HepG2 (cell line): ENCODE measurements around the gene ITGAE. TPM values are rescaled to one million over a fixed set of nuclear protein-coding genes. Genes with fewer than 3 reads are reported as not detected.

Experiments used
- ATAC-seq: fragments of 200-7000 bp; cut with Tn5 transposase; 3 replicates; pipeline ENCODE4 v1.9.1; 2020; ENCODE audit warnings: mild to moderate bottlenecking, moderate library complexity
- BruUV-seq: library from RNA; stranded (reverse); fragments of 400-500 nt; replicated peaks from 2 replicates; lab custom pipeline; 2021; lab: Mats Ljungman, UMichigan
- CTCF ChIA-PET: fragments of 300-600 bp; formaldehyde crosslinking; extraction: SDS; loops from one replicate; lab custom pipeline; 2021; ENCODE audit warnings: low total read pairs, inconsistent platforms, low intra/inter-chr PET ratio; lab: Yijun Ruan, JAX
- POLR2A ChIA-PET: fragments of 350-600 bp; sonication (Branson Sonifier 250); formaldehyde crosslinking; loops from one replicate; lab custom pipeline; 2020; ENCODE audit warnings: antibody characterized with exemption, inconsistent platforms; lab: Yijun Ruan, JAX
- DNase-seq: peaks from one replicate; pipeline ENCODE4 v3.0.0-alpha.2; 2015; ENCODE audit warnings: low spot score
- FAIRE-seq: peaks from 3 replicates; lab custom pipeline; 2011; peaks lifted over from hg19 to GRCh38; lab: Jason Lieb, UNC
- H2AFZ ChIP-seq: one replicate; pipeline ENCODE4 v1.6.1; 2011; ENCODE audit warnings: low read length, inconsistent platforms
- H3K27ac ChIP-seq: fragments of 300-600 bp; 3 replicates; pipeline ENCODE4 v1.8.0; 2011; ENCODE audit warnings: mixed run types, mild to moderate bottlenecking, mixed read lengths, low read length, inconsistent platforms; ENCODE audit not compliant: insufficient read depth; ENCODE audit errors: extremely low read length
- H3K27me3 ChIP-seq, 2 experiments: fragments of 200-600 bp in 1 of 2; 2 replicates in 1 of 2; 3 replicates in 1 of 2; pipeline versions ENCODE4 v1.6.0 to v1.8.0; 2011; ENCODE audit warnings: low read length in 2 of 2, mild to moderate bottlenecking in 2 of 2, moderate library complexity in 2 of 2, inconsistent platforms in 1 of 2; ENCODE audit not compliant: insufficient read depth in 2 of 2, control insufficient read depth in 1 of 2
- H3K36me3 ChIP-seq, 2 experiments: fragments of 200-600 bp in 1 of 2; replicated peaks in 1 of 2; 2 replicates in 1 of 2; 3 replicates in 1 of 2; pipeline versions ENCODE4 v1.5.1 to v1.8.0; 2011; ENCODE audit warnings: low read length in 2 of 2, inconsistent platforms in 1 of 2; ENCODE audit not compliant: insufficient read depth in 2 of 2, control insufficient read depth in 1 of 2
- H3K4me1 ChIP-seq: 2 replicates; pipeline ENCODE4 v1.5.1; 2012; ENCODE audit warnings: low read length, inconsistent platforms; ENCODE audit not compliant: insufficient read depth
- H3K4me2 ChIP-seq: 2 replicates; pipeline ENCODE4 v1.6.0; 2011; ENCODE audit warnings: low read depth, low read length, inconsistent platforms
- H3K4me3 ChIP-seq, 3 experiments: fragments of 200-600 bp in 1 of 3; sonication (generic), shearing (Covaris generic) in 1 of 3; replicated peaks in 1 of 3; 2 replicates each; pipeline ENCODE4 v1.5.1; 2011 to 2016; ENCODE audit warnings: low read length in 3 of 3, inconsistent platforms in 2 of 3, low read depth in 2 of 3, mild to moderate bottlenecking in 2 of 3, control low read depth in 1 of 3, mixed read lengths in 1 of 3; ENCODE audit not compliant: insufficient read depth in 1 of 3
- H3K79me2 ChIP-seq: one replicate; pipeline ENCODE4 v1.6.1; 2011; ENCODE audit warnings: low read length, inconsistent platforms; ENCODE audit not compliant: insufficient read depth
- H3K9ac ChIP-seq: 2 replicates; pipeline ENCODE4 v1.6.0; 2011; ENCODE audit warnings: mild to moderate bottlenecking, low read depth, low read length, inconsistent platforms; ENCODE audit not compliant: insufficient read depth
- H3K9me3 ChIP-seq: 2 replicates; pipeline ENCODE4 v1.5.1; 2012; ENCODE audit warnings: mild to moderate bottlenecking, low read length
- H4K20me1 ChIP-seq: 2 replicates; pipeline ENCODE4 v1.6.0; 2011; ENCODE audit warnings: inconsistent platforms, mild to moderate bottlenecking, low read length, moderate library complexity; ENCODE audit not compliant: insufficient read depth
- CBX1 ChIP-seq: IDR thresholded peaks from one replicate; pipeline ENCODE4 v1.6.1; 2016; ENCODE audit warnings: antibody characterized with exemption, low read depth
- CHCHD3 ChIP-seq: sonication (generic); formaldehyde crosslinking; IDR thresholded peaks from 2 replicates; pipeline ENCODE4 v1.8.0; 2022; ENCODE audit warnings: mild to moderate bottlenecking, missing genetic modification reagents, moderate library complexity
- GLMP ChIP-seq: sonication (generic); formaldehyde crosslinking; IDR thresholded peaks from 2 replicates; pipeline ENCODE4 v1.9.0; 2021; ENCODE audit warnings: missing genetic modification reagents, mild to moderate bottlenecking, borderline replicate concordance
- KDM3A ChIP-seq: IDR thresholded peaks from 2 replicates; pipeline ENCODE4 v1.6.1; 2018; ENCODE audit warnings: low read depth, missing compliant biosample characterization
- ZNF12 ChIP-seq: sonication (generic); formaldehyde crosslinking; IDR thresholded peaks from 2 replicates; pipeline ENCODE4 v1.5.0; 2020; ENCODE audit warnings: missing genetic modification reagents
- ZNF460 ChIP-seq: sonication (generic); formaldehyde crosslinking; IDR thresholded peaks from 2 replicates; pipeline ENCODE4 v1.5.1; 2020; ENCODE audit warnings: missing genetic modification reagents, mild to moderate bottlenecking, borderline replicate concordance
- ZNF724P ChIP-seq: sonication (generic); formaldehyde crosslinking; IDR thresholded peaks from 2 replicates; pipeline ENCODE4 v1.8.0; 2022; ENCODE audit warnings: missing genetic modification reagents, borderline replicate concordance
- ZNF780A ChIP-seq: sonication (generic); formaldehyde crosslinking; IDR thresholded peaks from 2 replicates; pipeline ENCODE4 v1.8.0; 2022; ENCODE audit warnings: mild to moderate bottlenecking, missing genetic modification reagents, moderate library complexity
- ZSCAN20 ChIP-seq: sonication (generic); formaldehyde crosslinking; IDR thresholded peaks from 2 replicates; pipeline ENCODE4 v1.4.0; 2020; ENCODE audit warnings: missing genetic modification reagents, mild to moderate bottlenecking, borderline replicate concordance
- WGBS: methylation state at CpG from one replicate; pipeline ENCODE4 v1.1.6; 2017; ENCODE audit warnings: low lambda C conversion rate; 5-methylcytosine and 5-hydroxymethylcytosine counted together
- in situ Hi-C: cut with HindIII; loops from 2 replicates; pipeline ENCODE4 v1.10.0; 2017; ENCODE audit warnings: low pct_unique_long_range_greater_than_20kb; ENCODE audit not compliant: extremely low pct_ligation_motif_present
- intact Hi-C: fragments of 100-400 bp; cut with micrococcal nuclease; formaldehyde crosslinking; loops from one replicate; pipeline ENCODE4 v1.10.0; 2022; ENCODE audit not compliant: unreplicated experiment
- polyA plus RNA-seq, 8 experiments: library from polyadenylated mRNA; depleted of rRNA in 3 of 8; stranded (reverse) in 7 of 8; unstranded in 1 of 8; fragments of >200 nt; fragmentation: Illumina TruSeq in 4 of 8; extraction: Trizol in 4 of 8; gene quantifications; 2 replicates each; pipeline versions ENCODE4 v1.2.1 to v1.2.3, GENCODE V29; 2011 to 2016; ENCODE audit warnings: low read depth in 4 of 8, missing spikeins in 1 of 8, mixed read lengths in 1 of 8; ENCODE audit not compliant: insufficient read depth in 1 of 8
- total RNA-seq, 5 experiments: library from RNA; depleted of rRNA; stranded (reverse); fragments of >200 nt; fragmentation: Illumina TruSeq; extraction: Trizol; gene quantifications; 2 replicates each; pipeline ENCODE4 v1.2.3, GENCODE V29; 2016; ENCODE audit warnings: low read depth in 1 of 5

Gene ITGAE
- total and polyA plus RNA-seq, 2 of the 13 experiments (the other 11 are each of a cell fraction or from before 2014, with no cell fraction given), result 42.3 to 49.0 TPM

DNA sequence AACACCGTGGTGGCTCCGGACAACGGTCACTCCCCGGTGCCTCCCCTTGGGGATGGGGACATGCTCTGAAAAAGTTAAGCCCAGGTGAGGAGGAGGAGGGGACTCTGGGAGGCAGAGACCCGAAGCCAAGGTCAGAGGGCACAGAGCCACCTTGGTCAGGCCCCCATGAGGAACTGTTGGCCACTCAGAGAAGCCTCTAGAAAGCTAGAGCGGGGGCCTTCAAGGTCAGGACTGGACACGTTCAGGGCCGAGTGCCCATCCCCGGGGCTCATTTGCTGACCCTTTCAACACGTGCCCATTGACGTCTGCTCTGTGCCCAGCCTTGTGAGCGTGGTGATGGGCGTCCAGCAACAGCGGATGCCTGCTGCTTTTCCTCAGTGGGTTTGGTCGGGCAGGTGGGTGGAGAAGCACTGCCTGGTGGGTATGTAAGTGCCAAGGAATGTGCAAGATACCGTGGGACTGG lies 39.0 kb downstream of the ITGAE start:
- Histone ChIP-seq H3K79me2 (no peaks in the 10 kb centered on the region), H3K27me3 (no peaks in the 10 kb centered on the region), H3K9me3 (peaks cover 5% of the 10 kb centered on the region; the same call in 1 of the 2 replicates), H4K20me1 (no peaks in the 10 kb centered on the region), H3K9ac (no peak overlapping the region), H3K4me3 (no peak overlapping the region), H3K27ac (no peak overlapping the region), H3K4me2 (no peak overlapping the region; the same call in 1 of the 2 replicates), H2AFZ (no peak overlapping the region), H3K36me3 (no peaks in the 10 kb centered on the region), H3K4me1 (peaks cover 49% of the 10 kb centered on the region)
- no peak for FAIRE-seq
- intact Hi-C loops, result no loop called here
- WGBS, result 43% methylated on average over 6 of the region's 16 CpGs
- no TSS peak for BruUV-seq
- POLR2A ChIA-PET, result interaction anchor here (1.0 kb wide), 1 partner anchor 43 kb away, joined by 3 read pairs; no protein-coding TSS in a partner anchor
- ATAC-seq, result no peak
- DNase-seq, result no peak
- TF ChIP-seq ZNF12 (CRISPR knock-in tag) (no peak), CHCHD3 (CRISPR knock-in tag) (no peak), CBX1 (no peak), ZNF780A (CRISPR knock-in tag) (no peak), ZSCAN20 (CRISPR knock-in tag) (no peak), KDM3A (CRISPR knock-in tag) (no peak), GLMP (CRISPR knock-in tag) (no peak), ZNF460 (CRISPR knock-in tag) (no peak), ZNF724P (CRISPR knock-in tag) (no peak)
- CTCF ChIA-PET, result no interaction called here
- in situ Hi-C loops, result no loop called here
